HL-60 (cell line): ENCODE measurements around the gene CFAP92.

Experiments used
- CTCF ChIP-seq: IDR thresholded peaks from one replicate; pipeline ENCODE4 v1.5.1; 2011; ENCODE audit warnings: low read length, control low read depth, inconsistent platforms; ENCODE audit not compliant: insufficient read depth
- GABPA ChIP-seq: IDR thresholded peaks from 2 replicates; pipeline ENCODE4 v1.6.1; 2012; ENCODE audit warnings: low read depth
- POLR2AphosphoS5 ChIP-seq: IDR thresholded peaks from 2 replicates; pipeline ENCODE4 v1.6.1; 2012; ENCODE audit warnings: low read depth
- REST ChIP-seq: IDR thresholded peaks from 2 replicates; pipeline ENCODE4 v1.6.1; 2012; ENCODE audit warnings: low read depth; ENCODE audit not compliant: insufficient replicate concordance
- SPI1 ChIP-seq: IDR thresholded peaks from 2 replicates; pipeline ENCODE4 v1.6.1; 2012; ENCODE audit warnings: low read depth, mild to moderate bottlenecking, borderline replicate concordance

- TF ChIP-seq CTCF (no peak), POLR2AphosphoS5 (no peak), SPI1 (no peak), REST (no peak), GABPA (no peak)
Measured at GRCh38 chr3:128906804-128907525, 86.9 kb downstream of the CFAP92 start.
